Measurements from ENCODE around the gene TTC28. TPM values are rescaled to one million over a fixed set of nuclear protein-coding genes. Genes with fewer than 3 reads are reported as not detected.
"Not testable (repeated sequence)": the region's sequence is repeated elsewhere in the genome, so short reads cannot be mapped to it uniquely, and the experiment has no call there.

Gene TTC28
- total and polyA plus RNA-seq, 4 donors: 3.1 to 74.9 (median 26.1) TPM

DNA sequence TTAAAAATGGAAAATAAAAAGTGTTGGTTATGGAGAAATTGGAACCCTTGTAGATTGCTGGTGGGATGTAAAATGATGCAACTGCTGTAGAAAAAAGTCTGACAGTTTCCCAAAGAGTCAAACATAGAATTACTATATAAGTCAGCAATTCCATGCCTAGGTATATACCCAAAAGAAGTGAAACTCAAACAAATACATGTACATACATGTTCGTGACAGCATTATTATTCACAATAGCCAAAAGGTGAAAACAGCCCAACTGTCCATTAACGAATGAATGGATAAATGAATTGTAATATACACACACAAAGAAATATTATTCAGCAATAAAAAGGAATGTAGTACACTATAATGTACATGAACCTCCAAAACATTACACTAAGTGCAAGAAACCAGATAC lies 116.0 kb downstream of the TTC28 start:
- 96 to 98% methylated on average over 2 of the region's 2 CpGs for WGBS, 2 donors

DNA sequence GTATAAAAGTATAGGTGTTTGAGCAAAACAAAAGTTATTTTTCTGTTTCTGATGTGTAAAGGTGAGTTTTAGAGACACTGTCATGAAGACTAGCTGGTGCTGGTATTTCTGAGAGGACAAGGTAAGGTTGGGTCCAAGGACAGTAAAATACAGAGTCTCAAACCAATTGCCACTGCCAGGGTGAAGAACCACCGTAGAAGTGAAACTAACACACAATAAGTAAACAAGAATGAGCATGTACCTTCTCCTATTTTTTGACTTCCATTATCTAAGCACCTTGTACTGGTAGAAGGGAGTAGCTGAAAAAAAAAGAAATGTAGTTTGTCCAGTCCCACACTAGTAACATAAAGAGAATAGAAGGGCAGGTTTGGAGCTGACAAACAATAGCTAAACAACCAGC lies 117.3 kb downstream of the TTC28 start:
- no peak overlapping the region for H3K27ac ChIP-seq (ENCODE audit: low read depth in 1 of 2, low read length in 2 of 2)
- intact Hi-C loops (cut with DNase I): no loop called here
- H3K4me1 ChIP-seq (ENCODE audit: control insufficient read depth in 1 of 2, insufficient read depth in 2 of 2, low read length in 2 of 2): no peaks in the 10 kb centered on the region
- DNase-seq (no peak), ATAC-seq (ENCODE audit: low FRiP score) (no peak)
- H3K27me3 ChIP-seq (ENCODE audit: control insufficient read depth in 1 of 2, insufficient read depth in 2 of 2, low read length in 1 of 2): no peaks in the 10 kb centered on the region
- no peak overlapping the region for H3K4me3 ChIP-seq (ENCODE audit: low read length in 2 of 2)
- H3K36me3 ChIP-seq (ENCODE audit: control insufficient read depth in 1 of 2, insufficient read depth in 2 of 2, low read length in 1 of 2): no peaks in the 10 kb centered on the region
- H3K9me3 ChIP-seq (ENCODE audit: control insufficient read depth, low read length): no peaks in the 10 kb centered on the region
- 94 to 96% methylated on average over 1 of the region's 1 CpG for WGBS, 2 donors

More for the DNA sequence above, 116.0 kb downstream of the TTC28 start:
- Histone ChIP-seq H3K4me3 (ENCODE audit: low read length in 2 of 2) (no peak overlapping the region), H3K4me1 (ENCODE audit: control insufficient read depth in 1 of 2, insufficient read depth in 2 of 2, low read length in 2 of 2) (no peaks in the 10 kb centered on the region), H3K27ac (ENCODE audit: low read depth in 1 of 2, low read length in 2 of 2) (no peak overlapping the region), H3K9me3 (ENCODE audit: control insufficient read depth, low read length) (no peaks in the 10 kb centered on the region), H3K27me3 (ENCODE audit: control insufficient read depth in 1 of 2, insufficient read depth in 2 of 2, low read length in 1 of 2) (no peaks in the 10 kb centered on the region), H3K36me3 (ENCODE audit: control insufficient read depth in 1 of 2, insufficient read depth in 2 of 2, low read length in 1 of 2) (no peaks in the 10 kb centered on the region)
- no peak for DNase-seq
- no peak for ATAC-seq (ENCODE audit: low FRiP score)
- intact Hi-C loops (cut with DNase I): no loop called here

DNA sequence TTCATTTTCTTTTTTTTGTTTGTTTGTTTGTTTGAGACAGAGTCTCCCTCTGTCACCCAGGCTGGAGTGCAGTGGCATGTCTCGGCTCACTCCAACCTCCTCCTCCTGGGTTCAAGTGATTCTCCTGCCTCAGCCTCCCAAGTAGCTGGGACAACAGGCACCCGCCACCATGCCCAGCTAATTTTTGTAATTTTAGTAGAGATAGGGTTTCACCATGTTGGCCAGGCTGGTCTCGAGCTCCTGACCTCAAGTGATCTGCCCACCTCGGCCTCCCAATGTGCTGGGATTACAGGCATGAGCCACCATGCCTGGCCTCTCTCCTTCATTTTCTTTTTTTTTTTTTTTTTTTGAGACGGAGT lies 118.9 kb downstream of the TTC28 start:
- intact Hi-C loops (cut with DNase I); H3K9me3 ChIP-seq (ENCODE audit: control insufficient read depth, low read length); H3K27ac ChIP-seq (ENCODE audit: low read depth in 1 of 2, low read length in 2 of 2); ATAC-seq (ENCODE audit: low FRiP score); H3K4me1 ChIP-seq (ENCODE audit: control insufficient read depth in 1 of 2, insufficient read depth in 2 of 2, low read length in 2 of 2); H3K36me3 ChIP-seq (ENCODE audit: control insufficient read depth in 1 of 2, insufficient read depth in 2 of 2, low read length in 1 of 2); H3K4me3 ChIP-seq (ENCODE audit: low read length in 2 of 2); DNase-seq; H3K27me3 ChIP-seq (ENCODE audit: control insufficient read depth in 1 of 2, insufficient read depth in 2 of 2, low read length in 1 of 2): not testable (repeated sequence)
- 99 to 100% methylated on average over 4 to 5 of the region's 5 CpGs for WGBS, 2 donors

DNA sequence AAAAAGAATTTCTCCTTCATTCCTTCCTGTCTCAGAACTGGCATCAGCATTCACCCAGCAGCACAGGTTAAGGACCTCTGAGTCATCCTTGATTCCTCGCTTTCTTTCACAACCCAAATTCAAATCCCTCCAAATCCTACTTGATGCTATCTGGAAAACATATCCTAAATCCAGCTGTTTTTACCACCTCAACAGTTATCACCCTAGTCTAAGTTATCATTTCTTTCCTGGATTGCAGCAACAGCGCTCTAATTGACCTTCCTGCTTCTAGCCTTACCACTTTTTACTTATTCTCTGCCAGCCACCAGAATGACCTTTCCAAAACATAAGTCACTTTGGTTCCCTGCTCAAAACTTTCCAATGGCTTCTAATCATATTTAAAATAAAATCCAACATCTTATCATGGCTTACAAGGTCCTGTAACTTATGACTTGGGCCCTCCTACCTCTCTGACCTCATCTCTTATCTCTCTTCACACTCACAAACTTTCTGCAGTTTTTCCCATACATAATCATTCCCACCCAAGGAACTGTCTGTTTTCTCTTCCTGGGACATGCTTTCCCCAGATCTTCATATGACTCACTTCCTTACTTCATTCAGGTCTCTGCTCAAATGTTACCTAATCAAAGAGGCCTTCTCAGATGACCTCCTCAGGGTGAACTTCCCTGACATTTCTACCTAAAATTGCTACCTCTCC lies 119.4 kb downstream of the TTC28 start:
- no peaks in the 10 kb centered on the region for H3K9me3 ChIP-seq (ENCODE audit: control insufficient read depth, low read length)
- WGBS, 2 donors: 75 to 82% methylated on average over 2 of the region's 2 CpGs
- no peak overlapping the region for H3K4me3 ChIP-seq (ENCODE audit: low read length in 2 of 2)
- no peak for ATAC-seq (ENCODE audit: low FRiP score)
- DNase-seq: no peak
- H3K27me3 ChIP-seq (ENCODE audit: control insufficient read depth in 1 of 2, insufficient read depth in 2 of 2, low read length in 1 of 2): no peaks in the 10 kb centered on the region
- no peaks in the 10 kb centered on the region for H3K4me1 ChIP-seq (ENCODE audit: control insufficient read depth in 1 of 2, insufficient read depth in 2 of 2, low read length in 2 of 2)
- no peak overlapping the region for H3K27ac ChIP-seq (ENCODE audit: low read depth in 1 of 2, low read length in 2 of 2)
- no peaks in the 10 kb centered on the region for H3K36me3 ChIP-seq (ENCODE audit: control insufficient read depth in 1 of 2, insufficient read depth in 2 of 2, low read length in 1 of 2)
- intact Hi-C loops (cut with DNase I): no loop called here

DNA sequence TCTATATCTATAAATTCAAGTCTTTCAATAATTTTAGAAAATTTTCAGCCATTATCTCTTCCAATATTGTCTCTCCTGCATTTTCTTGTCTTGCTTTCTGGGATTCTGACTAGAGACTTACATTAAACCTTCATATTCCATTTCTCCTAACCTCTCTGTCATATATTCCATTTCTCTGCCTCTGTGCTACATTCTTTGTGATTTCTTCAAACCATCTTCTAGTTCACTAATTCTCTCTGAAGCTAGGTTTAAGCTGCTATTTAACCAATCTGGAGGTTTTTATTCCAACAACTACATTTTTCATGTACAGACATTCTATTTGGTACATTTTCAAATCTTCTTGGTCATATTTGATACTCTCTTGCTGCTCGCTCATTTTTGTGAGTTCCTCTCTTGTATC lies 122.5 kb downstream of the TTC28 start:
- no peaks in the 10 kb centered on the region for H3K9me3 ChIP-seq (ENCODE audit: control insufficient read depth, low read length)
- intact Hi-C loops (cut with DNase I): no loop called here
- ATAC-seq (ENCODE audit: low FRiP score) (no peak), DNase-seq (no peak)
- H3K27ac ChIP-seq (ENCODE audit: low read depth in 1 of 2, low read length in 2 of 2): no peak overlapping the region
- no peaks in the 10 kb centered on the region for H3K4me1 ChIP-seq (ENCODE audit: control insufficient read depth in 1 of 2, insufficient read depth in 2 of 2, low read length in 2 of 2)
- H3K27me3 ChIP-seq (ENCODE audit: control insufficient read depth in 1 of 2, insufficient read depth in 2 of 2, low read length in 1 of 2): no peaks in the 10 kb centered on the region
- 98 to 100% methylated on average over 1 of the region's 1 CpG for WGBS, 2 donors
- H3K4me3 ChIP-seq (ENCODE audit: low read length in 2 of 2): no peak overlapping the region
- no peaks in the 10 kb centered on the region for H3K36me3 ChIP-seq (ENCODE audit: control insufficient read depth in 1 of 2, insufficient read depth in 2 of 2, low read length in 1 of 2)

DNA sequence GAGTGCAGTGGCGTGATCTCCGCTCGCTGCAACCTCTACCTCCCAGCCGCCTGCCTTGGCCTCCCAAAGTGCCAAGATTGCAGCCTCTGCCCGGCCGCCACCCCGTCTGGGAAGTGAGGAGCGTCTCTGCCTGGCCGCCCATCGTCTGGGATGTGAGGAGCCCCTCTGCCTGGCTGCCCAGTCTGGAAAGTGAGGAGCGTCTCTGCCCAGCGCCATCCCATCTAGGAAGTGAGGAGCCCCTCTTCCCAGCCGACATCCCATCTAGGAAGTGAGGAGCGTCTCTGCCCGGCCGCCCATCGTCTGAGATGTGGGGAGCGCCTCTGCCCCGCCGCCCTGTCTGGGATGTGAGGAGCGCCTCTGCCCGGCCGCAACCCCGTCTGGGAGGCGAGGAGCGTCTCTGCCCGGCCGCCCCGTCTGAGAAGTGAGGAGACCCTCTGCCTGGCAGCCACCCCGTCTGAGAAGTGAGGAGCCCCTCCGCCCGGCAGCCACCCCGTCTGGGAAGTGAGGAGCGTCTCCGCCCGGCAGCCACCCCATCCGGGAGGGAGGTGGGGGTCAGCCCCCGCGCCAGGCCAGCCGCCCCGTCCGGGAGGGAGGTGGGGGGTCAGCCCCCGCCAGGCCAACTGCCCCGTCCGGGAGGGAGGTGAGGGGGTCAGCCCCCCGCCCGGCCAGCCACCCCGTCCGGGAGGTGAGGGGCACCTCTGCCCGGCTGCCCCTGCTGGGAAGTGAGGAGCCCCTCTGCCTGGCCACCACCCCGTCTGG lies 126.4 kb downstream of the TTC28 start:
- H3K4me1 ChIP-seq (ENCODE audit: control insufficient read depth in 1 of 2, insufficient read depth in 2 of 2, low read length in 2 of 2); H3K27ac ChIP-seq (ENCODE audit: low read depth in 1 of 2, low read length in 2 of 2); H3K4me3 ChIP-seq (ENCODE audit: low read length in 2 of 2); H3K9me3 ChIP-seq (ENCODE audit: control insufficient read depth, low read length); intact Hi-C loops (cut with DNase I); H3K36me3 ChIP-seq (ENCODE audit: control insufficient read depth in 1 of 2, insufficient read depth in 2 of 2, low read length in 1 of 2); H3K27me3 ChIP-seq (ENCODE audit: control insufficient read depth in 1 of 2, insufficient read depth in 2 of 2, low read length in 1 of 2); DNase-seq; ATAC-seq (ENCODE audit: low FRiP score): not testable (repeated sequence)
- 96 to 97% methylated on average over 32 to 51 of the region's 51 CpGs for WGBS, 2 donors

DNA sequence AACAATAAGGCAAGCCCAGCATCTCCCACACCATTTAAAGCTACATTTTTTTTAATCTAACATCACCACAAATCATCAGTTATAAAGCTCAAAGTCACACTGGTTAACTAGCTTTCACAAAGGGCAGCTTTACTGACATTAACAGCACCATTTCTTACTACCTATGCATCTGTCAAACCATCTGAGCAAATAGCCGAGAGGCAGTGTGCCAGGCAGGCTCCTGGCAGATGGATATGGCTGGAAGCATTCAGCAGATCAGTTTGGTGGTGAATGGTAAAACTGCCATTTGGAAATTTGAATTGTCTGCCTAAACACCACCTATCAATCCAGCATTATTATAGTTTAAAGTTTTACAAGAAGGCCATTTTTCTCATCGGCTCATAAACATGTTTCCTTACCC lies 131.2 kb downstream of the TTC28 start:
- H3K27me3 ChIP-seq (ENCODE audit: control insufficient read depth in 1 of 2, insufficient read depth in 2 of 2, low read length in 1 of 2): no peaks in the 10 kb centered on the region
- H3K27ac ChIP-seq (ENCODE audit: low read depth in 1 of 2, low read length in 2 of 2): no peak overlapping the region
- ATAC-seq (ENCODE audit: low FRiP score) (no peak), DNase-seq (no peak)
- H3K9me3 ChIP-seq (ENCODE audit: control insufficient read depth, low read length): no peaks in the 10 kb centered on the region
- 94 to 96% methylated on average over 2 of the region's 2 CpGs for WGBS, 2 donors
- no peak overlapping the region for H3K4me3 ChIP-seq (ENCODE audit: low read length in 2 of 2)
- H3K36me3 ChIP-seq (ENCODE audit: control insufficient read depth in 1 of 2, insufficient read depth in 2 of 2, low read length in 1 of 2): no peaks in the 10 kb centered on the region
- no peaks in the 10 kb centered on the region for H3K4me1 ChIP-seq (ENCODE audit: control insufficient read depth in 1 of 2, insufficient read depth in 2 of 2, low read length in 2 of 2)
- intact Hi-C loops (cut with DNase I): no loop called here

DNA sequence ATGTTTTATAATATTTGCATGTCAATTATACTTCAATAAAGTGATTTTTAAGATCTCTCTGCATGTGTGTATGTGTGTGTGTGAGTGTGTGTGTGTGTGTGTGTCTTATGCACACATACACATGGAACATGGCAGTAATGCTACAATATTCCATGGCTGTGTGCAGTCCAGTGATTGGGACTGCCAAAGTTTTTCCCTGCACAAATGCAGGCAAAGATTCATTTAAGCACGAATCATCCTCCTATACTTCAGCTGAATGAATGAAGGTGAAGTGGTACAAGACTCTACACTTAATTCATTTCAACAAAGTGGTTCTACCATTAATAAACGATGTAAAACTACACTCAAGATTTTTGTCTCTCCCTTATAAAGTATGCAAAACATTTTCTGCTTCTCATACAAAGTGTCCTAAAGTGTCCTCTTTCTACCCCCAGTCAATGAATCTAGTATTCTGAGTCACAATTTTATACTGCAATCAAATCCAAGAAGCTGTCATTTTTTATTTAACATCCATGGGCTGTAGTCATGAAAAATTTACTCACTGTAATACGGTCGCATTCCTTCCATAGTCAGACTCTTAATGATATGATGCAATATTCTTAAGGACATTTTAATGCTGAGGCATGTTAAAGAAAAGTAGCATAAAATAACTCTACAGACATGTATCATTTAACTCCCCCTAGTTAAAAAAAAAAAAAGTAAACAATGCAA lies 132.4 kb downstream of the TTC28 start:
- Histone ChIP-seq H3K27me3 (ENCODE audit: control insufficient read depth in 1 of 2, insufficient read depth in 2 of 2, low read length in 1 of 2) (no peaks in the 10 kb centered on the region), H3K4me1 (ENCODE audit: control insufficient read depth in 1 of 2, insufficient read depth in 2 of 2, low read length in 2 of 2) (no peaks in the 10 kb centered on the region), H3K4me3 (ENCODE audit: low read length in 2 of 2) (no peak overlapping the region), H3K27ac (ENCODE audit: low read depth in 1 of 2, low read length in 2 of 2) (no peak overlapping the region), H3K9me3 (ENCODE audit: control insufficient read depth, low read length) (no peaks in the 10 kb centered on the region), H3K36me3 (ENCODE audit: control insufficient read depth in 1 of 2, insufficient read depth in 2 of 2, low read length in 1 of 2) (no peaks in the 10 kb centered on the region)
- no peak for ATAC-seq (ENCODE audit: low FRiP score)
- no peak for DNase-seq
- WGBS, 2 donors: 33 to 35% methylated on average over 4 of the region's 4 CpGs
- intact Hi-C loops (cut with DNase I): no loop called here
